GM13977 (cell line): Measurements from ENCODE around the gene SLC16A5.
A peak's percentile ranks its signal among the peaks of the same experiment; 100 is the strongest.

Source experiments
- DNase-seq: peaks from one replicate; pipeline ENCODE4 v3.0.0; 2012; ENCODE audit warnings: low spot score
- CTCF ChIP-seq: IDR thresholded peaks from 2 replicates; pipeline ENCODE4 v1.5.1; 2012; ENCODE audit warnings: mild to moderate bottlenecking, control low read depth; ENCODE audit not compliant: insufficient read depth; ENCODE audit errors: extremely low read depth, missing control alignments
- in situ Hi-C: fragments of 300-500 bp; cut with MboI; formaldehyde crosslinking; loops from one replicate; pipeline ENCODE4 v1.12.0; 2022; ENCODE audit warnings: low sequenced_read_pairs, low pct_unique_long_range_greater_than_20kb, mixed read lengths, inconsistent platforms; ENCODE audit not compliant: unreplicated experiment

The SLC16A5 gene

GRCh38 chr17:75077496-75078283, 10.1 kb upstream of the SLC16A5 start:
- in situ Hi-C loops = no loop called here

GRCh38 chr17:75078284-75079022, 9.3 kb upstream of the SLC16A5 start:
- peak; percentile 76 for DNase-seq
- in situ Hi-C loops = no loop called here
- no peak for TF ChIP-seq CTCF

More at GRCh38 chr17:75077496-75078283, 10.1 kb upstream of the SLC16A5 start:
- DNase-seq = peak; percentile 83
- peak; percentile 57 for TF ChIP-seq CTCF

- in situ Hi-C loops = no loop called here
- no peak for DNase-seq
- TF ChIP-seq CTCF = no peak
These were observed 8.8 kb upstream of the SLC16A5 start for GRCh38 chr17:75079023-75079373.

GRCh38 chr17:75081611-75082540, 5.9 kb upstream of the SLC16A5 start:
- TF ChIP-seq CTCF = no peak
- in situ Hi-C loops = no loop called here
- DNase-seq = no peak

- TF ChIP-seq CTCF = no peak
- DNase-seq = no peak
- in situ Hi-C loops = no loop called here
These were observed 5.1 kb upstream of the SLC16A5 start for GRCh38 chr17:75082683-75083082.

- in situ Hi-C loops = no loop called here
- TF ChIP-seq CTCF = no peak
- DNase-seq = no peak
These were observed 3.6 kb upstream of the SLC16A5 start for GRCh38 chr17:75084039-75084660.
